Epithelial cell of proximal tubule (primary cell): Measurements from ENCODE around the gene GLIS2. TPM values are rescaled to one million over a fixed set of nuclear protein-coding genes. Genes with fewer than 3 reads are reported as not detected.
A peak's percentile ranks its signal among the peaks of the same experiment; 100 is the strongest.

Source experiments
- DNase-seq: peaks from one replicate; pipeline ENCODE4 v3.0.0-alpha.2; 2011; ENCODE audit warnings: low read depth
- H3K4me3 ChIP-seq: 2 replicates; pipeline ENCODE4 v1.5.1; 2011; ENCODE audit warnings: low read depth, mild to moderate bottlenecking, low read length
- CTCF ChIP-seq: conservative IDR thresholded peaks from 2 replicates; pipeline ENCODE4 v1.5.1; 2012; ENCODE audit warnings: low read depth, mild to moderate bottlenecking, low read length
- total RNA-seq: library from RNA; depleted of rRNA; stranded (reverse); fragments of >200 nt; gene quantifications from 2 replicates; pipeline ENCODE4 v1.2.3, GENCODE V29; 2015

Gene GLIS2
- total RNA-seq, 1 donor from 2014 or later: 4.6 TPM

GRCh38 chr16:4307215-4308037, 8.4 kb upstream of the GLIS2 start:
- no peak for TF ChIP-seq CTCF
- DNase-seq: no peak
- H3K4me3 ChIP-seq: peak overlapping the region; percentile 86

DNA sequence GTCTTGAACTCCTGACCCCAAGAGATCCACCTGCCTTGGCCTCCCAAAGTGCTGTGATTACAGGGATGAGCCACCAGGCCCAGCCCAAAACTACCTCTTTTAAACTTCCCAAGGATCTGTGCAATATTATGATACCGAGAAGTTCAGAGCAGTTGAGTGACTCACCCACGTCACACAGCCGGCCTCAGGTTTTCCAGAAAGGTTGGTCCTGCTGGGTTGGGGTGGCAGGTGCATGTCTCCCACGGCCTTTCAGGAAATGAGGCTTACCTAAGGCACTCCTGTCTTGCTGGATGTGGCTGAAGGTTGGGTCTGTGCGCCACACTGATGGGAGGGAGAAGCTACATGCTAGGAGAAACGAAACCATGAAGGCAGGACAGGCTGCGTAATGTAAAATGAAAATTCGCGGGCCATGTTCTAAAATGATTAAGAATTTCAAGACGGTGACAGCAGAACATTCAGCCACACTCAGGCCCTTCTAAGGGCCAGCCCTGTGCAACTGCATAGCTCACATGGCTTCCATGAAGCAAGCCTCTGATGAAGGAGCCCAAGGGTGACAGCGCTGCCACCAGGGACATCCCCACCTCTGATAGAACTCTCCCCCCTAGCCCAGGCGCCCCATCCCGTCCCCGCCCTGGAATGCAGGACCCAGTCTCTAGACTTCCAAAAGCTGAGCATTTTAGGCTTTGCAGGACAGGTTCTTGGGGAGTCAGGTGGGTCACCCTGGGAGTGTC, 6.6 kb upstream of the GLIS2 start:
- TF ChIP-seq CTCF: no peak
- DNase-seq: no peak

DNA sequence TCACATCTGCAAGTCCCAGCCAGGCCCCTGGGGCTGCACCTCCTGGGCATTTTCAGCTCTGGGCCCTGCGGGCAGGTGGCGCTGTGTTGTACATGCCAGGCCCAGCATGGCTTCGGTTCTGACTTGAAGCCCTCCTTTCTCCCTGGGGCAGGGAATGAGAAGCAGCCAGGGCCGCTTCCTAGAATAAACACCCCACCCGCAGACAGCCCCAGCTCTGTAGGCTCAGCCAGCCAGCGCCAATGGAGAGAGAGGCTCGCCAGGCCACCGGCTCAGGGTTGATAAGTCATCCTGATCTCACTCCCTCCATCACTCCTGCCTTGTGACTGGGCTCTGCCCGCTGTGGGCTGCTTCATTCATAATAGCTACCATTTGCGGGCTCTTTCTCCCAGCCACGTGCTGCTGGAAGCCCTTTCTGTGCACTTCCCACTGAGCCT, 6.0 kb upstream of the GLIS2 start:
- no peak for DNase-seq
- H3K4me3 ChIP-seq: no peak overlapping the region
- peak; percentile 82 for TF ChIP-seq CTCF

More for the DNA sequence above, 6.6 kb upstream of the GLIS2 start:
- H3K4me3 ChIP-seq: no peak overlapping the region

GRCh38 chr16:4313563-4314531, 2.0 kb upstream of the GLIS2 start:
- DNase-seq: no peak
- peak; percentile 87 for TF ChIP-seq CTCF
- no peak overlapping the region for H3K4me3 ChIP-seq

DNA sequence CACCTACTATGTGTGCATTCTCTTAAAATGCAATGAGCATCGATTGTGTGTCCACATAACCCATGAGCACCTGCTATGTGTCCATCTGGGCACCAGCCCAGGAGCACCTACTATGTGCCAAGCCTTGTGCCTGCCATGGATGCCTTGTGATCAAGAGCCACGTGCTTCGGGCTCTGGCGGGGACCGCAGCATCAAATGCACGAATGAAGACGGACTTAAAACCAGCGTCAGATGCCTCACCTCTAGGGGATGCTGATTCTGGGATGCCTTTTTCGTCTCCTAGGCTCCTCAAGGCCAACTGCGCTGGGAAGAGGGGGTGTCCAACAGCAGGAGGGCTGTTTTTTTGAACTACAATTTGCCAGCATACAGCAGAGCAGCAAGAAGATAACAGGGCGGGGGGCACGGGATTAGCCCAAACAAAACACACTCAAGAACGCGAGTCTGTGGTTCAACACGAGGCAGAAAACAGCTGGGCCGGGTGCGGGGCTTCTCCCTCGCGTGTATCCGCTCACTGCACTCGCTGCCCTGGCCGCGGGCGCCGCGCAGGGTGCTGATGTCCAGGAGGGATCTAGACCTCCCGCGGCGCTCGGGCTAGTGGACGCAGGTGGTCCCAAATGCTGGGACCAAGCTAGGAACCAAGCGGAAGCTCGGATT, 1.2 kb upstream of the GLIS2 start:
- DNase-seq: no peak
- peak overlapping the region; percentile 66 for H3K4me3 ChIP-seq
- TF ChIP-seq CTCF: no peak
